Fibroblast of lung (primary cell): ENCODE measurements around the gene ZNF841.

Experiments used
- CTCF ChIP-seq, 2 donors: IDR thresholded peaks in 1 of 2; conservative IDR thresholded peaks in 1 of 2; 1 replicate in 1 of 2; 2 replicates in 1 of 2; pipeline ENCODE4 v1.5.1; 2011 to 2012; ENCODE audit warnings: low read length in 2 of 2, control low read depth in 1 of 2, inconsistent platforms in 1 of 2, low read depth in 1 of 2, mild to moderate bottlenecking in 1 of 2
- EZH2 ChIP-seq: IDR thresholded peaks from 2 replicates; pipeline ENCODE4 v1.5.1; 2012; ENCODE audit warnings: low read length, control low read depth, mild to moderate bottlenecking; ENCODE audit errors: missing control alignments

- TF ChIP-seq CTCF (conservative IDR thresholded peaks at IDR 0.05 in 1 of 2, IDR thresholded peaks at IDR 0.05 in 1 of 2; ENCODE audit: low read depth in 1 of 2, low read length in 2 of 2), result no peak
- TF ChIP-seq EZH2, result no peak
These were observed 9.1 kb downstream of the ZNF841 start for GRCh38 chr19:52086481-52086880.
